Fibroblast of pulmonary artery (primary cell): ENCODE measurements around the gene CREB3L4.
"Not testable (repeated sequence)": the region's sequence is repeated elsewhere in the genome, so short reads cannot be mapped to it uniquely, and the experiment has no call there.

Experiments
- DNase-seq: peaks from one replicate; pipeline ENCODE4 v3.0.0-alpha.2; 2010; ENCODE audit warnings: low read depth
- H3K4me3 ChIP-seq: replicated peaks from 2 replicates; pipeline ENCODE4 v1.5.1; 2011; ENCODE audit warnings: low read depth, mild to moderate bottlenecking, control low read depth, low read length, moderate library complexity
- TF ChIP-seq, protein P1 (sequence below): IDR thresholded peaks from 2 replicates; pipeline ENCODE4 v1.5.1; 2011; ENCODE audit warnings: mild to moderate bottlenecking, control low read depth, low read length, inconsistent platforms; ENCODE audit errors: missing control alignments

Gene CREB3L4

DNA sequence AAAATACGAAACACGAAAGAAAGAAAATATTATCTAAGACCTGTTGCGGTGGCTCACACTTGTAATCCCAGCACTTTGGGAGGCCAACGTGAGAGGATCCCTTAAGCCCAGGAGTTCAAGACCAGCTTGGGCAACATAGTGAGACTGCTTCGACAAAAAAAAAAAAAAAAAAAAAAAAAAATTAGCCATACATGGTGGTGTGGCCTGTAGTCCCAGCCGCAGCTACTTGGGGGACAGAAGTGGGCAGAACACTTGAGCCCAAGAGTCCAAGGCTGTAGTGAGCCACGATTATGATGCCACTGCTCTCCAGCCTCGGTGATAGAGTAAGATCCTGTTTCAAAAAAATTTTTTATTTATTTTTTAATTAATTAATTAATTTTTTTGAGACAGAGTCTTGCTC is 19.9 kb downstream of the CREB3L4 start:
- no peak for DNase-seq
- TF ChIP-seq, protein P1, sequence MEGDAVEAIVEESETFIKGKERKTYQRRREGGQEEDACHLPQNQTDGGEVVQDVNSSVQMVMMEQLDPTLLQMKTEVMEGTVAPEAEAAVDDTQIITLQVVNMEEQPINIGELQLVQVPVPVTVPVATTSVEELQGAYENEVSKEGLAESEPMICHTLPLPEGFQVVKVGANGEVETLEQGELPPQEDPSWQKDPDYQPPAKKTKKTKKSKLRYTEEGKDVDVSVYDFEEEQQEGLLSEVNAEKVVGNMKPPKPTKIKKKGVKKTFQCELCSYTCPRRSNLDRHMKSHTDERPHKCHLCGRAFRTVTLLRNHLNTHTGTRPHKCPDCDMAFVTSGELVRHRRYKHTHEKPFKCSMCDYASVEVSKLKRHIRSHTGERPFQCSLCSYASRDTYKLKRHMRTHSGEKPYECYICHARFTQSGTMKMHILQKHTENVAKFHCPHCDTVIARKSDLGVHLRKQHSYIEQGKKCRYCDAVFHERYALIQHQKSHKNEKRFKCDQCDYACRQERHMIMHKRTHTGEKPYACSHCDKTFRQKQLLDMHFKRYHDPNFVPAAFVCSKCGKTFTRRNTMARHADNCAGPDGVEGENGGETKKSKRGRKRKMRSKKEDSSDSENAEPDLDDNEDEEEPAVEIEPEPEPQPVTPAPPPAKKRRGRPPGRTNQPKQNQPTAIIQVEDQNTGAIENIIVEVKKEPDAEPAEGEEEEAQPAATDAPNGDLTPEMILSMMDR, result no peak
- H3K4me3 ChIP-seq, result no peak overlapping the region

DNA sequence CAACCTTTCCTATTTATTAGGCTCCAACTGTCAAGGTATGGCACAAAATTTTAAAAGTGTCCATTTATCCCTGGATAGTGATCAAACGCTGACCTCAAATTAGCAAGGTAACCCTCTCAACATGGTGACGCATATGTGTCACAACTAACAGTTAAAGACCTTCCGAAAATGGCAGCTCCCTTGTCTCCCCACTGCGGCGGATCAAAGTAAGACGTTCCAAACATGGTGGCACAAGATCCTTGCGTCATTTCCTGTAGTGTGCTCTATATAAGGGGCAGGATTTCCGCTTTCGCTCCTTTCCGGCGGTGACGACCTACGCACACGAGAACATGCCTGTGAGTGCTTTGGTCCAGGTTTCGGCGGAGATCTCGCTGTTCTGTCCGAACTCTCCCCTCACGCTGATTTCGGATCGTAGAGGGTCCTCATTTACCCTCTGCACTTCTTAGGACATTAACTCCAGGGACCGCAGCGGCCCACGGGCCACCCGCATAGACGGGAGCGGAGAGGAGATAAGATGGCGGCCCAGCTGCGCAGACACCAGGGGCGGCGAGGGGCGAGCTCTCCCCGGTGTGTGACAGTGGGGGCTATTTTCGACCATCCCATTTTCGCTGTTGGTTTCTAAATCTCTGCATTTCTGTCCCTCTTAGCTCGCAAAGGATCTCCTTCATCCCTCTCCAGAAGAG is 22.9 kb downstream of the CREB3L4 start, which contains the start of gene RPS27:
TSS of gene RPS27 (plus strand) at position 295 of the 683 bp plus-strand sequence. CDS start at position 330, 35 bp downstream.
- DNase-seq, result peak; percentile 99
- TF ChIP-seq, protein P1, result no peak
- H3K4me3 ChIP-seq, result peak within 1 kb of the TSS; percentile 84

DNA sequence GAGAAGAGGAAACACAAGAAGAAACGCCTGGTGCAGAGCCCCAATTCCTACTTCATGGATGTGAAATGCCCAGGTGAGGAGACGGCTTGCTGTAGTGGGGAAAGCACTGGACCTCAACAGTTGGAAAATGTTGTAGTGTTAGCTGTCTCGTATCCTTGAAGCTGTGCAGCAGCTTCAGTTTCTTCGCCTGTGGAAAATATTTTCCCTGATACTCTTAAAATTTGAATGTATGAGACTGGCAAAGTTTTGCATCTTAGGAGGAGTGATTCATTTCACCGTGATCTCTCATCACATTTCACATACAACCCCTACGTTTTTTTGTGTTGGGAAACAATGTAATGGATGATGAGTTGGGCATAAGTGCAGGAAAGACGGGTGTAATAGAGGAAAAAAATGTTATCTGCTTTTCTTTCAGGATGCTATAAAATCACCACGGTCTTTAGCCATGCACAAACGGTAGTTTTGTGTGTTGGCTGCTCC is 23.5 kb downstream of the CREB3L4 start:
- DNase-seq, result no peak
- TF ChIP-seq, protein P1, result no peak
- H3K4me3 ChIP-seq, result peak overlapping the region; percentile 84

DNA sequence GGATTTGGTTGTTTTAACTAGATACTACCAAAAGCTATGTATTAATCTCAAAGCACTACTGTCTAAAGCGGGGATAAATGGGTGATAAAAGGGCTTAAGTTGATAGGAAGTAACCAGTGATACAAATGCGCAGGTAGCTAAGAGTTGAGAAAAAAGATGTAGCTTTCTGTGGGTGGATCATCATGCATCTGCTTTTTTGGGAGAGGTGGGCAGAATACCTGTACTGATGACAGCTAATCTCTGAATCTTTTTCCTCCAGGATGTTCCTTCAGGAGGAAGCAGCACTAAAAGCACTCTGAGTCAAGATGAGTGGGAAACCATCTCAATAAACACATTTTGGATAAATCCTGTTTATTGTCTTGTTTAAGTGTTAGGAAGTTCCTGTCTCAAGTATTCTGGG is 24.1 kb downstream of the CREB3L4 start:
- peak overlapping the region; percentile 84 for H3K4me3 ChIP-seq
- TF ChIP-seq, protein P1, result no peak
- no peak for DNase-seq

DNA sequence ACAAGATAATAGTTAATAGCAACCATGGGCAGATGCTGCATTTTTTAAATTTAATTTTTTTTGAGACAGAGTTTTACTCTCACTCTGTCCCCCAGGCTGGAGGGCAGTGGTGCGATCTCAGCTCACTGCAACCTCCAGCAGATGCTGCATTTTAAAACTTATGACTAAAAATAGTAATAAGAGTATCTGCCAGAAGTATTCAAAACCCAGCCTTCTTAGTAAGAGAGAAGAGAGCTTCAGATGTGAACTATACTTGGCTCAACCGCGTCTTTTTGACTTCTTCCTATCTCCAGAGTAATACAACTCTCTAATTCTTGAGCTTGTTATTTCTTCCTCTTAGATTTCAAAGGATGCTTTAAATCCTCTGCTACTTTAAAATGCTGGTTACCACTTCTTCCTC is 27.5 kb downstream of the CREB3L4 start:
- no peak overlapping the region for H3K4me3 ChIP-seq
- TF ChIP-seq, protein P1, result no peak
- no peak for DNase-seq

DNA sequence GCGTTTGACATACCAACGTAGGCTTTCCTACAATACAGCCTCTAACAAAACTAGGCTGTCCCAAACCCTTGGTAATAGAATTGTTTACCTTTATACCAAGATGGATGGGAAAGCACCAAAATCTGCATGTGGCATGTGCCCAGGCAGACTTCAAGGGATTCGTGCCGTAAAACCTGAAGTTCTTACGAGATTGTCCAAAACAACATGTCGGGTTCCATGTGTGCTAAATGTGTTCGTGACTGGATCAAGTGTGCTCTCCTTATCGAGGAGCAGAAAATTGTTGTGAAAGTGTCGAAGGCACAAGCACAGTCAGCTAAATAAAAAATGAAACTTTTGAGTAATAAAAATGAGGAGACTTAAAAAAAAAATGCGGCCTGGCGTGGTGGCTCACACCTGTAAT is 27.9 kb downstream of the CREB3L4 start:
- TF ChIP-seq, protein P1, result no peak
- DNase-seq, result no peak
- no peak overlapping the region for H3K4me3 ChIP-seq

DNA sequence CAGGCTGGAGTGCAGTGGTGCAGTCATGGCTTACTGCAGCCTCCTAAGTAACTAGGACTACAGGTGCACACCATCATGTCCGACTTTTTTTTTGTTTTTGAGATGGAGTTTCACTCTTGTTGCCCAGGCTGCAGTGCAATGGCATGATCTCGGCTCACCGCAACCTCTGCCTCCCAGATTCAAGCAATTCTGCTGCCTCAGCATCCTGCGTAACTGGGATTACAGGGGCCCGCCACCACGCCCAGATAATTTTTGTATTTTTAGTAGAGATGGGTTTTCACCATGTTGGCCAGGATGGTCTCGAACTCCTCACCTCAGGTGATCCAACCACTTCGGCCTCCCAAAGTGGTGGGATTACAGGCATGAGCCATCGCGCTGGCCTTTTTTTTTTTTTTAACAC is 29.2 kb downstream of the CREB3L4 start:
- not testable (repeated sequence) for H3K4me3 ChIP-seq, DNase-seq
